ENCODE results near the gene PACS1. TPM values are rescaled to one million over a fixed set of nuclear protein-coding genes. Genes with fewer than 3 reads are reported as not detected.

The PACS1 gene
- total RNA-seq, 1 experiment from 2014 or later = 41.1 TPM

GRCh38 chr11:66133216-66133775 lies 63.2 kb downstream of the PACS1 start:
- Histone ChIP-seq H3K4me1 (ENCODE audit: control insufficient read depth in 1 of 2, insufficient read depth in 2 of 2, low read length in 2 of 2) (peaks cover 6% of the 10 kb centered on the region in 2 experiments), H3K9ac (ENCODE audit: low read length) (no peak overlapping the region), H3K9me3 (ENCODE audit: control insufficient read depth in 1 of 2, insufficient read depth in 1 of 2, low read depth in 1 of 2, low read length in 2 of 2) (no peaks in the 10 kb centered on the region), H3K27me3 (ENCODE audit: insufficient read depth, low read length) (no peaks in the 10 kb centered on the region), H3K79me2 (ENCODE audit: insufficient read depth, low read length) (no peaks in the 10 kb centered on the region), H3K27ac (ENCODE audit: low read depth, low read length) (no peak overlapping the region), H2AFZ (ENCODE audit: low read depth, low read length, poor library complexity, severe bottlenecking) (no peak overlapping the region), H3K9me2 (ENCODE audit: insufficient read depth) (no peaks in the 10 kb centered on the region), H3K36me3 (ENCODE audit: control insufficient read depth in 1 of 2, insufficient read depth in 2 of 2, low read length in 2 of 2) (no peaks in the 10 kb centered on the region), H3K4me3 (replicated peaks in 1 of 2; ENCODE audit: low read depth in 1 of 2, low read length in 2 of 2) (no peak overlapping the region), H3K4me2 (ENCODE audit: low read length) (no peak overlapping the region), H4K20me1 (ENCODE audit: insufficient read depth) (no peaks in the 10 kb centered on the region)
- DNase-seq (ENCODE audit: low read depth, low spot score) = no peak
- CTCF ChIA-PET = interaction anchor here (1.0 to 1.7 kb wide), 3 partner anchors 9 to 82 kb away, joined by 3 to 5 read pairs (median 4); no protein-coding TSS in a partner anchor
- TF ChIP-seq CTCF (IDR thresholded peaks at IDR 0.05 in 2 of 3, conservative IDR thresholded peaks at IDR 0.05 in 1 of 3; ENCODE audit: borderline replicate concordance in 1 of 3, insufficient read depth in 1 of 3, low read depth in 2 of 3, low read length in 2 of 3) = no peak
- TF ChIP-seq, protein P1, sequence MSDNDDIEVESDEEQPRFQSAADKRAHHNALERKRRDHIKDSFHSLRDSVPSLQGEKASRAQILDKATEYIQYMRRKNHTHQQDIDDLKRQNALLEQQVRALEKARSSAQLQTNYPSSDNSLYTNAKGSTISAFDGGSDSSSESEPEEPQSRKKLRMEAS (IDR thresholded peaks at IDR 0.05) = no peak
- BruUV-seq (replicated peaks) = no TSS peak
- RAD21 ChIA-PET (ENCODE audit: low non-redundant PET in 1 of 2, low total read pairs in 2 of 2, uncharacterized antibody in 2 of 2, unreplicated experiment in 2 of 2) = no interaction called here
- POLR2A ChIA-PET = no interaction called here
- no peak for ATAC-seq
- intact Hi-C loops (cut with micrococcal nuclease) = no loop called here

DNA sequence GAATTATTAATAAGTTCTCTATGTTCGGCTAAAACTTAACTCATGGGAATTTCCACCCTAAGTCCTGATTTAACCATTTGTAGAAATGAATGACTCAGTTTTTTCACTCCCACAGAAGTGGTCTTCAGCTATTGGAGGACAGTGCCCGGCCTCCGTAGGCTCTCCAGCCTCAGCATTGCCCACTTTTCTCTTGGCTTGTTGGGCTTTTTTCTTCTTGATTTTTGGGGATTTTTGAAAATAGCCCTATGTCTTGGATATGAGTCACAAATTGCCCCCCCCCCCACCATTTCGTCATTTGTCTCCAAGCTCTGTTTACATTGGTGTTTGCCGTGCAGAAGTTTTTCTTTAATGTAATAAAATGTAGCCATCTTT lies 66.7 kb downstream of the PACS1 start:
- CTCF ChIA-PET = no interaction called here
- Histone ChIP-seq H3K4me1 (ENCODE audit: control insufficient read depth in 1 of 2, insufficient read depth in 2 of 2, low read length in 2 of 2) (peaks cover 13% of the 10 kb centered on the region in 2 experiments), H3K27ac (ENCODE audit: low read depth, low read length) (no peak overlapping the region), H4K20me1 (ENCODE audit: insufficient read depth) (no peaks in the 10 kb centered on the region), H3K9ac (ENCODE audit: low read length) (no peak overlapping the region), H3K36me3 (ENCODE audit: control insufficient read depth in 1 of 2, insufficient read depth in 2 of 2, low read length in 2 of 2) (no peaks in the 10 kb centered on the region), H3K9me3 (ENCODE audit: control insufficient read depth in 1 of 2, insufficient read depth in 1 of 2, low read depth in 1 of 2, low read length in 2 of 2) (no peaks in the 10 kb centered on the region), H3K9me2 (ENCODE audit: insufficient read depth) (no peaks in the 10 kb centered on the region), H3K4me3 (replicated peaks in 1 of 2; ENCODE audit: low read depth in 1 of 2, low read length in 2 of 2) (no peak overlapping the region), H3K27me3 (ENCODE audit: insufficient read depth, low read length) (no peaks in the 10 kb centered on the region), H2AFZ (ENCODE audit: low read depth, low read length, poor library complexity, severe bottlenecking) (no peak overlapping the region), H3K79me2 (ENCODE audit: insufficient read depth, low read length) (peaks cover 3% of the 10 kb centered on the region; the same call in 1 of the 2 replicates), H3K4me2 (ENCODE audit: low read length) (no peak overlapping the region)
- POLR2A ChIA-PET = interaction anchor here (0.7 to 1.5 kb wide), 2 partner anchors 11 to 131 kb away, joined by 3 to 4 read pairs; no protein-coding TSS in a partner anchor
- no peak for ATAC-seq
- TF ChIP-seq SIN3A (IDR thresholded peaks at IDR 0.05; ENCODE audit: low read depth) = no peak
- TF ChIP-seq POLR2AphosphoS5 (IDR thresholded peaks at IDR 0.05; ENCODE audit: low read depth, low read length) = no peak
- TF ChIP-seq, protein P2, sequence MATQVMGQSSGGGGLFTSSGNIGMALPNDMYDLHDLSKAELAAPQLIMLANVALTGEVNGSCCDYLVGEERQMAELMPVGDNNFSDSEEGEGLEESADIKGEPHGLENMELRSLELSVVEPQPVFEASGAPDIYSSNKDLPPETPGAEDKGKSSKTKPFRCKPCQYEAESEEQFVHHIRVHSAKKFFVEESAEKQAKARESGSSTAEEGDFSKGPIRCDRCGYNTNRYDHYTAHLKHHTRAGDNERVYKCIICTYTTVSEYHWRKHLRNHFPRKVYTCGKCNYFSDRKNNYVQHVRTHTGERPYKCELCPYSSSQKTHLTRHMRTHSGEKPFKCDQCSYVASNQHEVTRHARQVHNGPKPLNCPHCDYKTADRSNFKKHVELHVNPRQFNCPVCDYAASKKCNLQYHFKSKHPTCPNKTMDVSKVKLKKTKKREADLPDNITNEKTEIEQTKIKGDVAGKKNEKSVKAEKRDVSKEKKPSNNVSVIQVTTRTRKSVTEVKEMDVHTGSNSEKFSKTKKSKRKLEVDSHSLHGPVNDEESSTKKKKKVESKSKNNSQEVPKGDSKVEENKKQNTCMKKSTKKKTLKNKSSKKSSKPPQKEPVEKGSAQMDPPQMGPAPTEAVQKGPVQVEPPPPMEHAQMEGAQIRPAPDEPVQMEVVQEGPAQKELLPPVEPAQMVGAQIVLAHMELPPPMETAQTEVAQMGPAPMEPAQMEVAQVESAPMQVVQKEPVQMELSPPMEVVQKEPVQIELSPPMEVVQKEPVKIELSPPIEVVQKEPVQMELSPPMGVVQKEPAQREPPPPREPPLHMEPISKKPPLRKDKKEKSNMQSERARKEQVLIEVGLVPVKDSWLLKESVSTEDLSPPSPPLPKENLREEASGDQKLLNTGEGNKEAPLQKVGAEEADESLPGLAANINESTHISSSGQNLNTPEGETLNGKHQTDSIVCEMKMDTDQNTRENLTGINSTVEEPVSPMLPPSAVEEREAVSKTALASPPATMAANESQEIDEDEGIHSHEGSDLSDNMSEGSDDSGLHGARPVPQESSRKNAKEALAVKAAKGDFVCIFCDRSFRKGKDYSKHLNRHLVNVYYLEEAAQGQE (IDR thresholded peaks at IDR 0.05; ENCODE audit: low read depth) = no peak
- TF ChIP-seq, protein P1 (IDR thresholded peaks at IDR 0.05) = no peak
- no peak for TF ChIP-seq CTCF (IDR thresholded peaks at IDR 0.05 in 2 of 3, conservative IDR thresholded peaks at IDR 0.05 in 1 of 3; ENCODE audit: borderline replicate concordance in 1 of 3, insufficient read depth in 1 of 3, low read depth in 2 of 3, low read length in 2 of 3)
- no peak for TF ChIP-seq CBX3 (IDR thresholded peaks at IDR 0.05; ENCODE audit: low read depth)
- TF ChIP-seq ZFX (IDR thresholded peaks at IDR 0.05) = no peak
- TF ChIP-seq YY1 (IDR thresholded peaks at IDR 0.05; ENCODE audit: extremely low read depth, insufficient replicate concordance, low read depth, low read length) = no peak
- TF ChIP-seq, protein P3, sequence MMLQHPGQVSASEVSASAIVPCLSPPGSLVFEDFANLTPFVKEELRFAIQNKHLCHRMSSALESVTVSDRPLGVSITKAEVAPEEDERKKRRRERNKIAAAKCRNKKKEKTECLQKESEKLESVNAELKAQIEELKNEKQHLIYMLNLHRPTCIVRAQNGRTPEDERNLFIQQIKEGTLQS (IDR thresholded peaks at IDR 0.05) = no peak
- BruUV-seq (replicated peaks) = no TSS peak
- DNase-seq (ENCODE audit: low read depth, low spot score) = no peak
- intact Hi-C loops (cut with micrococcal nuclease) = no loop called here
- RAD21 ChIA-PET (ENCODE audit: low non-redundant PET in 1 of 2, low total read pairs in 2 of 2, uncharacterized antibody in 2 of 2, unreplicated experiment in 2 of 2) = interaction anchor here in 1 of 2 experiments (0.7 kb wide), 1 partner anchor 272 kb away, joined by 3 read pairs; no protein-coding TSS in a partner anchor

Measured in HCT116 (cell line).